Erythroblast (primary cell): ENCODE data around the gene PPP1R14C.
"Not testable (repeated sequence)": the region's sequence is repeated elsewhere in the genome, so short reads cannot be mapped to it uniquely, and the experiment has no call there.

Experiments used
- DNase-seq, 2 experiments: peaks; one replicate each; lab custom pipeline; 2025; lab: John Stamatoyannopoulos, UW
- GATA1 ChIP-seq: IDR thresholded peaks from 2 replicates; pipeline ENCODE4 v1.6.1; 2011; ENCODE audit warnings: low read depth, mild to moderate bottlenecking, control low read depth, low read length, moderate library complexity
- POLR2A ChIP-seq: IDR thresholded peaks from 2 replicates; pipeline ENCODE4 v1.6.1; 2011; ENCODE audit warnings: mild to moderate bottlenecking, low read length

PPP1R14C gene

GRCh38 chr6:150169181-150169580, 26.3 kb downstream of the PPP1R14C start:
- DNase-seq, result no peak
- TF ChIP-seq POLR2A, result no peak
- TF ChIP-seq GATA1, result no peak

DNA sequence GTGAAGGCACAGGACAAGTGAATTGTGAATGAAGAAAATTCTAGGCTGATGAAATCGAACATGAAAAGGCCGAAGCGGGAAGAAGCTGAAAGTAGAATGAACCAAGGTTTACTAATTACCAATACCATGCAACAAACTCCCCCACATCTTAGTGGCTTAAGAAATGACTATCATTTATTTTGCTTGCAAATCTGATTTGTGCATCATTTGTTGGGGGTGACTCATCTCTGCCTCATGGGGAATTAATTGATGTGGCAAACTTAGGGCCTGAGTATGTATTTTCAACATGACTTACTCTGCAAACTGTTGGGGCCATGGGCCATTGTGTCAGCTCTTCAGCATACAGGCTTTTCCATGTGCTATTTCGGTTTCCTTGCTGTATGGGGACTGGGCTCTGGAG, 26.8 kb downstream of the PPP1R14C start:
- no peak for TF ChIP-seq POLR2A
- no peak for TF ChIP-seq GATA1
- DNase-seq, result no peak

DNA sequence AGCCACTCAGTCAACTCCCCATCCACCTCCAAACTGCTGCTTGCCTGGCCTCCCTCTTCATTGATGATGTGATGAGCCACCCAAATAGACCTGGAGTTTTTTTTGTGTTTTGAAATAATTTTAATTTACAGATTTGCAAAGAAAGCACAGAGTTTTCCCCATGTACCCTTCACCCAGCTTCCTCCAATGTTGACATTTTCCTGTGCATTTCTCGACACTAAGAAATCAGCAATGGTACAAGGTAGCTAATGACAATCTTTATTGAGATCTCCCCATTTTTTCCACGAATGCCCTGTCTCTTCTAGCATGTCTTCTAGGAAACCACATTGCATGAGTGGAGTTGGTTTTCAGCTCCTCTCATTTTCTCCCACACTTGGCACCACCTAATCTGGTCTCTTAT, 30.1 kb downstream of the PPP1R14C start:
- TF ChIP-seq GATA1 (no peak), POLR2A (no peak)
- DNase-seq, result no peak

DNA sequence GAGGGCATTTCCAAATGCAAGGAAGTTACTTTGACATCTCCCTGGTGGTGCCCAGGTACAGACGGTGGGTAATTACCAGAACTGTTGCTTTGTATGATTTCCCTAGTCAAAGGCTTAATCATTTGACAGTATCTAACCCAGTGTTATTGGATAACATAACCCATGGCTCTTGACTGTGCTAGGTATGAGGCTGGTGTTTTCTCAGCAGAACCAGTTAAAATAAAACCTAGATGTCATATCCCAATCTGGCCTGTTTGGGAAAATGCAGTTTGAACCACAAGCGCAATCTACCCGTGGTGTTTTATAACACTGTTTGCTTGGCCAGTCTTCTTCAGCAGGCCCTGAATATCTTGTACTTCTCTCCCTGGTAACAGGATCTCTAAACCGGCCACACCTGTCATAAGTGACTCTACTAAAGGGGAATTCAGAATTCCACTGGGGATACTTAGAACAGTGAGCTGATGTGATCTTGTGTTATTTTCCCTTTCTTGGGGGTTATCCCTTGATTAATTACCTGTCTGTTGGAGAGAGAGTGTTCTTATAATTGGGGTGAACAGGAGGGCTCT, 32.8 kb downstream of the PPP1R14C start:
- DNase-seq, result no peak
- TF ChIP-seq POLR2A, result no peak
- no peak for TF ChIP-seq GATA1

- TF ChIP-seq POLR2A (no peak), GATA1 (no peak)
- no peak for DNase-seq
Observed at GRCh38 chr6:150176152-150176551, 33.3 kb downstream of the PPP1R14C start.

DNA sequence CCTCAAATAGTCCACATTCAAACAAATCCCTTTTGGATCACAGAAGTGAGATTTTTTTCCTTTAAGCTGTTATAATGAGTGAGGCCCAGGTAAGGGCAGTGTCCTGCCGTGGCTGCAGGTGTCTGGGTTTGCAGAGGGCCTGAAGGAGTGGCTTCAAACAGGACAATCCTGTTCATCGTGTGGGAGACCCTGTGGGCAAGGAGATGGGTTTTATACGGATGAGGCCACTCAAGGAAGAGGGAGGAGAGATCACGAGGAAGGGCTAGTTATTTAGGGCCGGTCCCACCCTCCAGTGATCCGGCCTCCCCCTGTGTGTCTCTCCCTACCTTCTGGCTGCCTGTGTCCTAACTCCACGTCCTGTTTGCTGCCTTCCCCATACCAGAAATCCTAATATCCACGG, 33.8 kb downstream of the PPP1R14C start:
- TF ChIP-seq POLR2A (no peak), GATA1 (no peak)
- no peak for DNase-seq

DNA sequence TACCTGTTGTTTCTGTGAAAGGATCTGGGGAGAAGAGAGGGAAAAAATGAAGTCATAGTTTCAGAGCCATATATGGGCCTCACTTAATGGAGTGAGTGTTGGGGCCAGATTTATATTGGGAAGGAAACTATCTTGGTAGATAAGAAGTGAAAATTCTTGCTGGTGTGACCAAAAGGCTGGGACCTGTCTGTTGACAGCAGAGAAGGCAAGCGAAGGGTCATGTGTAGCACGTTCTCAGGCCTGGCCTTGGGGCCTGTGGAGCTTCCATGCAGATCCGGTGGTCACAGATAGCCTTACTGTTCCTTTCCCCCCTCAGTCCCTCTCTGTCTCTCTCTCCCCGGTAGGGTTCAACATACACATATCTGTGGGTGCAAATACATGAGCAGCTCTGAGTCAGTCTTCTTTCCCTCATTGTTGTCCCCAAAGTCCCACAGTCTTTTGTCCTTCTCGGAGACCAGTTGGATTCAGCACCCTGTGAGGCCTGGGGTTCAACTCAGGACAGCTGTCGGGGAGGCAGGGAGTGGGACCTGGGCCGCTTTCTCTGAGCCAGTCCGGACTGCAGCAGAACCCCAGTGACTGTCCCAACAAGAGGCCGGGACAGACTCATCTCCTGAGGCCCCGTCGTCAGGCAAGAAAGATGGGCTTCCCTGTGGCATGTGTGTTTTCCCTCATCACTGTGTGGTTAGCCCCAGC, 34.6 kb downstream of the PPP1R14C start:
- no peak for DNase-seq
- no peak for TF ChIP-seq POLR2A
- no peak for TF ChIP-seq GATA1

DNA sequence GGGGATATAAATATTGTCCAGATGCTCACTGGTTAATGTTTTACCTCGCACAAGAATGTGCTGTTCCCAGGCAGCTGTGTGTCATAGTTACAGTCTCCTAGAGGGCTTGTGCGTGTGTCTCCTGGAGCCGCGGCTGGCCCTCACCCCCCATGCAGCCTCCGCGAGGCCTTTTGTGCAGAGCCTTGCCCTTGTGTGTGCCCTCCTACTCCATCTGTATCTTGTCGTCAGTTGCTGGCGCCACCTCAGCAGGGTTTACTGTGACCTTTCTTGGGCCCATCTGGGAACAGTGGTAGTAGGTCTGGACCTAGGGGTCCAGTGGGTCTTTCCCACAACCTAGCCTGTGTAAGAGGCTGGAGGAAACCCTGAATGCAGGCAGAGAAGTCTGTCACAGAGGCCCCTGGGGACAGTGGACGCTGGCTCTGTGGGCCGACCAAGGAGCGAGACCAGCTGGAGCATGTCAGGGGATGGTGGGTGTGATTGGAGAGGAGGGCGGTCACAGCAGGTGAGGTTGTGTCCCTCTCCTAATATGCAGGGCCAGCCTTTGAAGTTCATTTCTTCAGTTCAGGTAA, 35.2 kb downstream of the PPP1R14C start:
- no peak for DNase-seq
- TF ChIP-seq GATA1, result no peak
- no peak for TF ChIP-seq POLR2A

GRCh38 chr6:150179030-150179429, 36.2 kb downstream of the PPP1R14C start:
- TF ChIP-seq POLR2A, result no peak
- TF ChIP-seq GATA1, result no peak
- DNase-seq, result no peak

- DNase-seq, result not testable (repeated sequence)
Observed at GRCh38 chr6:150179907-150180424, 37.1 kb downstream of the PPP1R14C start.

GRCh38 chr6:150180517-150180916, 37.7 kb downstream of the PPP1R14C start:
- no peak for DNase-seq
- no peak for TF ChIP-seq GATA1
- TF ChIP-seq POLR2A, result no peak

DNA sequence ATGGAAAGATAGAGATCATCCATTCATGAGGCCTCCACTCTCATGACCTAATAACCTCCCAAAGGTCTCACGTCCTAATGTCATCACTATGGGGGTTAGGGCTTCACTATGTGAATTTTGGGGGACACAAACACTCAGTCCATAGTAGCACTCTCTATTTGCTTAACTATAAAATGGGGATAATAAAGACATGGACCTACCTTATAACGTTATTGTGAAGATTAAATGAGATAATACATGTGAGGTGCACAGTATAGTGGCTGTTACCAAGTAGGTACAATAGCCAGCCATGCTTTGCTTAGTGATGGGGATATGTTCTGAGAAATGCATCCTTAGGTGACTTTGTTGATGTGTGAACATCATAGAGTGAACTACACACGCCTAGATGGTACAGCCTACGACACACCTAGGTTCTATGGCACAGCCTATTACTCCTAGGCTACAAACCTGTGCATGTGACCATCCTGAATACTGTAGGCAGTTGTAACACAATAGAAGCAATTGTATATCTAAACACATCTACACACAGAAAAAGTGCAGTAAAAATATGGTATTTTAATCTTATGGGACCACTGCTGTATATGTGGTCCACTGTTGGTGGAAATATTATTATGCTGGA, 39.7 kb downstream of the PPP1R14C start:
- TF ChIP-seq GATA1 (no peak), POLR2A (no peak)
- no peak for DNase-seq

- TF ChIP-seq GATA1 (no peak), POLR2A (no peak)
- no peak for DNase-seq
Observed at GRCh38 chr6:150183105-150183504, 40.3 kb downstream of the PPP1R14C start.

DNA sequence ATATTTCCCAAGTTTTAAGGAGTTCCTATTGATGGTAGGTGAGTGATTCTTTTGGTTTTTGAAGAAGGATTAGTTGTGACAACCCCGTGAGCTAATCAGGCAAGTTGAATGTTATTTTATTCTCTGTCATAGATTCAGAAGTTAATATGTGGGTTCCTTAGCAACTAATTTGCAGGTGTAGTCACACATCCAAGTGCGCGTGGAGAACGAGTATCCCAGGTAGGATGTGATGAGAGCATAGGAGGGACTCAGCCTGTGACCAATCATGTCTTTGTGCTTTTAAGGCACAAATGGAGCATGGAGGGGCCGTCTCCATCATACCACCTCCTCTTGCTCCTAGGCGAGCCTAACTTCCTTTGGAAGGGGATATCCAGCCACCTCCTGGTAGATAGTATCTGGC, 41.1 kb downstream of the PPP1R14C start:
- no peak for DNase-seq
- TF ChIP-seq GATA1 (no peak), POLR2A (no peak)
